Stimulated activated CD4-positive, alpha-beta T cell treated with anti-CD3 and anti-CD28 coated beads, Interleukin-15, amount 100 ng/mL, for 1 hour (primary cell): ENCODE results near the gene DISC1.

Experiments used
- DNase-seq, 2 donors: peaks; one replicate each; pipeline ENCODE4 v3.0.0-alpha.2; 2020; ENCODE audit warnings: low read depth in 1 of 2, low spot score in 1 of 2

DISC1 gene

GRCh38 chr1:232059726-232060374, 433.3 kb downstream of the DISC1 start:
- no peak for DNase-seq

GRCh38 chr1:232062967-232063366, 436.4 kb downstream of the DISC1 start:
- no peak for DNase-seq

GRCh38 chr1:232066521-232066920, 439.9 kb downstream of the DISC1 start:
- DNase-seq, result no peak

GRCh38 chr1:232074265-232074664, 447.7 kb downstream of the DISC1 start:
- DNase-seq, result no peak

- DNase-seq, result no peak
Measured at GRCh38 chr1:232077809-232078208, 451.2 kb downstream of the DISC1 start.

GRCh38 chr1:232084584-232085223, 458.1 kb downstream of the DISC1 start:
- DNase-seq, result no peak

- no peak for DNase-seq
Measured at GRCh38 chr1:232090816-232091215, 464.2 kb downstream of the DISC1 start.
